GM21381 (cell line): ENCODE data around the gene PIGU.
"Not testable (repeated sequence)": the region's sequence is repeated elsewhere in the genome, so short reads cannot be mapped to it uniquely, and the experiment has no call there.

Experiments used
- ATAC-seq: cut with Tn5 transposase; IDR thresholded peaks from one replicate; pipeline ENCODE4 v1.9.1; 2021; ENCODE audit warnings: mild to moderate bottlenecking, moderate library complexity; ENCODE audit not compliant: unreplicated experiment

PIGU gene

DNA sequence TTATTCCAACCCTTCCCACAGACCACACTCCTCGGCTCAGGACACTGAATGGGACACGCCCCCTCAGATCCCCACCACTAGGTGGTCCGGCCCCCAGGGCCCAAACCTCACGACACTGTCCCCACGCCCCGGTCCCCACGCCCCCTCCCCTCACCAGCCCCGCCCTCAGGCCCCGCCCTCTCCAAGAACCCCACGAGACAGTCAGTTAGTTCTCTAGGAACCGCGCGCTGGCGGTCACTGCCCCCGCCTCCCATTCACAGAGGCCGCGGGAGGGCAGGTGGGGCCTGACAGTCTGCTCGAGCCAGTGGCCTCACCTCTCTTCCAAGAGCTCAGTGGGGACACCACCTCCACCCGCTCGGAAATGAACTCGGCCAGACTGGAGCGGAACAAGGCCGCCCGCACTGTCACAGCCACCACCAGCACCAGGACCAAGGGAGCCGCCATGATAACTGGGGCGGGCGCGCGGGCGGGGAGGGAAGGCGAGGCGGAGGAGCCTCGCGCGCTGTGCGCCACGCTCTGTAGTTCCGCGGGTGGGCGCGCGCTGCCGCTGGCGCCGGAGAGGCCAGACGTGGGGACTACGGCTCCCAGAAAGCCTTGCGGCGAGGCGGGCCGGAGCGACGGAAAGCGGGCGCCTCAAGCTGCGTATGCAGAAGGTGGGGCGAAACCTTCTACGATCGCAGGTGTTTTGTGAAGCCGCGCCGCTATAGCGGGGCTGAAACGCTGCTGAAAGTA lies at the start of gene PIGU:
PIGU (minus strand) TSS at position 451 of the 732 bp plus-strand sequence; CDS start at position 444, 7 bp downstream.
- peak; percentile 96 for ATAC-seq

GRCh38 chr20:34724172-34724571 lies 47.3 kb upstream of the PIGU start:
- no peak for ATAC-seq

DNA sequence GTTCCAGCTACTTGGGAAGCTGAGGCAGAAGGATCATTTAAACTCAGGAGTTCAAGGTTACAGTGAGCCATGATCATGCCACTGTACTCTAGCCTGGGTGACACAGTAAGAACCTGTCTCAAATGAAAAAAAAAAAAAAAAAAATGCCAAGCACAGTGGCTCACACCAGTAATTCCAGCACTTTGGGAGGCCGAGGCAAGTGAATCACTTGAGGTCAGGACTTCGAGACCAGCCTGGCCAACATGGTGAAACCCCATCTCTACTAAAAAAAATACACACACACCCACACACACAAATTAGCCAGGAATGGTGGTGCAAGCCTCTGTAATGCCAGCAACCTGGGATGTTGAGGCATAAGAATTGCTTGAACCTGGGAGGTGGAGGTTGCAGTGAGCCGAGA lies 45.7 kb upstream of the PIGU start:
- ATAC-seq = not testable (repeated sequence)

- ATAC-seq = no peak
Observed at GRCh38 chr20:34720266-34720665, 43.4 kb upstream of the PIGU start.

GRCh38 chr20:34719242-34720017 lies 42.5 kb upstream of the PIGU start:
- peak; percentile 91 for ATAC-seq

DNA sequence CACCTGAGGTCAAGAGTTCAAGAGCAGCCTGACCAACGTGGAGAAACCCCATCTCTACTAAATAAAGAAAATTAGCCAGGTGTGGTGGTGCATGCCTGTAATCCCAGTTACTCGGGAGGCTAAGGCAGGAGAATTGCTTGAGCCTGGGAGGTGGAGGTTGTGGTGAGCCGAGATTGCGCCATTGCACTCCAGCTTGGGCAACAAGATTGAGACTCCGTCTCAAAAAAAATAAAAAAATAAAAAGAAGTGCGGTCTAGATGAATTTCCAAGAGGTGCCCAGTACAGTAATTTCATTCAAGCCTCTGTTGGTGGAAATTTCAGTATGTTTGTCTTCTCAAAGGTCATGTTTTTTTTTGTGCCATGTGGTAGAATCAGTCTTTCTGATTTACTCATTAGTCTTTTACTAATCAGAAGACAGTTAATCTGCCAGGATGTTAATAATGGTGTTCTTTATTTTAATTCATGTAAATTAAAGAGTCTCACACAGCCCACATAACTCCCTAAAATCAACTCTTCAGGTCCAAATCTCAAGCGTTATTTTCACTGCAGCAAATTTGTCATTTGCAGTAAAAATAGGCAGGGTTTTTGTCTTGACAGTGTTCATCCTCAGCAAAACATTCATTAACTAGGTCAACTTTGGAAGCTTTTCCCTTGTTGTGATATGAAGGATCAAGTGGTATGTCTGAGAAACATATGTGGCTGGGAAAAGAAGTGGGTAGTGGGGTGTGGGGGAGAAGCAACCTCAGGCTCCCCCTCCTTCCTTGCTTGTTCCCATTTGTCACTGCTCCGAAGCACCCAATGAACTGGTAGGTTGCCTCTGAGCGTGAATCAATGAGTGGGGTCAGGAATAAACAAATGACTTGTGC lies 40.6 kb upstream of the PIGU start:
- ATAC-seq = no peak

DNA sequence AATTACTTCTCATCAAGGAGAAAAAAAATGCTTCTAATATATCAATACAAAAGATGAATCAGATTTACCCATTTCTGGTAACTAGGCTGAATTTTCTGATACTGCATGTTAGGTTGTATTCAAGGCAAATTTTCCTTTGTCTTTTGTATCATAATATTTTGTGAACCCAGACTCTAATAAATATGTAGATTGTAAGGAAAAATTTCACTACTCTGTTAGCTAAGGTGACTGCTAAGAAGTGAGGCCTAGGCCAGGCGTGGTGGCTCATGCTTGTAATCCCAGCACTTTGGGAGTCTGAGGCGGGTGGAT lies 40.0 kb upstream of the PIGU start:
- ATAC-seq = no peak

- ATAC-seq = no peak
Observed at GRCh38 chr20:34715384-34715783, 38.5 kb upstream of the PIGU start.

DNA sequence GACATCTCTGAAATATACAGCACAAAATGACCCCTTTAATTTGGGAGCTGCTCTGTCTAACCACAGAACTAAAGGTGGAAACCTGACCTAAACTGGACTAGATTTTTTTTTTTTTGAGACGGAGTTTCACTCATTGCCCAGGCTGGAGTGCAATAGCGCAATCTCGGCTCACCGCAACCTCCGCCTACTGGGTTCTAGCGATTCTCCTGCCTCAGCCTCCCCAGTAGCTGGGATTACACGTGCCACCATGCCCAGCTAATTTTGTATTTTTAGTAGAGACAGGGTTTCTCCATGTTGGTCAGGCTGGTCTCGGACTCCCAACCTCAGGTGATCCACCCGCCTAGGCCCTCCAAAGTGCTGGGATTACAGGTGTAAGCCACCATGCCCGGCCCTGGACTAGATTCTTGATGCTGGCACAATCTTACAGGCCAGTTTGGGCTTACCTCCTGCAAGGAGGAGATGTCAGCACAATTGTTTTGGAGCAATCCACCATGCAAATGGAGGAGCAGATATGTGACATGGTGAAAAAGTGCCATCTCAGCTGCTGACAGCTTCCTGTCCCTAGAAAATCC lies 37.1 kb upstream of the PIGU start:
- not testable (repeated sequence) for ATAC-seq

DNA sequence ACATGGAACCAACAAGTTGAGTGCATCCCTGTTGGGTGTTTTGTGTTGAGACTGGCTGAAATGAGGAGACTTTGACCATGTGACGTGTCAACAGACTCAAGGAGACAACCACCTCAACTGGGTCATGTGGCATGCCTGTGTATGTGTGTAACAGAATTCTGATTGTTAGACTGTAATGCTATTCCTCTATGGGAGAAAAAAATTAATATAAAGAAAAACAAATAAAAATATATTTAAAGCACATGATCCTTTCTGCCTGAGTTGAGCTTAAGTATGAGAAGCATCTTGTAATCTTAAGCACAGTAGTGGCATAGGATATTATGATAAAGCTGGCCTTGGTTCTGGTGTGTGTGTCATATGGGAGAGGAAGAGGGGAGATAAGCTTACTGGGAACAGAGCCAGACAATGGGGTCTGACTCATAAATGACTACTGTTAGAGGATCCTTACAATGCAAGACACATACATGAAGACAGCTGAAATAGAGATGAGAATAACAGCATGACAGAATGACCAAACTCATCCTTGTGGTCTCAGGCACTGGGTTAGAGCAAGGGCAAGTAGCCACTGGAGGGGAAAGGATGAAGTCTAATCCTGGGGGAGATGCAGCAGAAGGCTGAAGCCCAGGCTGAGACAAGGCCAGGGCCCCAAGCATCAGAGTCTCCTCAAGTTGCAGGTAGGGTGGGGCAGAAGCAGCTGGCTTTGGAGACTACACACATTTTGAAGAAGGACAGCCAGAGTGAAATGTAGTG lies 36.5 kb upstream of the PIGU start:
- ATAC-seq = no peak

DNA sequence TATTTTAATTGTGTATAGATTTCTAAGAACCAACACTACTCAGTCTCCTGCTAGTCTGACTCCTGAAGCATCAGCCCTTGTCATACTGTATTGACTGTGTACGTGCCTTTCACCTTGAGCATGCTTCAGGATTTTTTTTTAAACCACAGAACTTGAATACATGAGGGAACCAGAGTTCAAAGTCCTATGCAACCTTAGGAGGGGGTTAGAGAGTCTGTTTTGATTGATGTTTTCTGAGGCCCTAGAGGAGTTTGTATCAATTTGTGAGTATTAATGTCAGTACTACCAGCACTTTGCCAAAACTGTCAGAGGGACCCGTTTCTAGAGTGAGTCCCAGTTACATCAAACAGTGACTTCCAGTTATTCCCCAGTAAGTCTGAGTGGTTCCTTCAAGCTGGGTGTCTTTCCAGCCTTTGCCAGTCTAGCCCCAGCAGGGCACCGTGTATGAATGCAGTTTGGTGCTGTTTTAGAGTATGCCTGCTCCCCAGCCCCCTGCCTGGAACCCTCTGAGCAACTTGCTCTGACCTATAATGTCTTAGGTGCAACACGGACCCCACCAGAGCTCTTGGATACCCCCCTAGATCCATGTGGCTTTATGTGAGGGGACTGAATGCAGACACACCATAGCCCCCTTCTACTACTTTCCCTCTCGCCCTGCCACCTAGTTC lies 35.8 kb upstream of the PIGU start:
- no peak for ATAC-seq

GRCh38 chr20:34711813-34712430 lies 35.0 kb upstream of the PIGU start:
- no peak for ATAC-seq

- no peak for ATAC-seq
Observed at GRCh38 chr20:34710861-34711574, 34.1 kb upstream of the PIGU start.

GRCh38 chr20:34710568-34710839 lies 33.6 kb upstream of the PIGU start:
- no peak for ATAC-seq

DNA sequence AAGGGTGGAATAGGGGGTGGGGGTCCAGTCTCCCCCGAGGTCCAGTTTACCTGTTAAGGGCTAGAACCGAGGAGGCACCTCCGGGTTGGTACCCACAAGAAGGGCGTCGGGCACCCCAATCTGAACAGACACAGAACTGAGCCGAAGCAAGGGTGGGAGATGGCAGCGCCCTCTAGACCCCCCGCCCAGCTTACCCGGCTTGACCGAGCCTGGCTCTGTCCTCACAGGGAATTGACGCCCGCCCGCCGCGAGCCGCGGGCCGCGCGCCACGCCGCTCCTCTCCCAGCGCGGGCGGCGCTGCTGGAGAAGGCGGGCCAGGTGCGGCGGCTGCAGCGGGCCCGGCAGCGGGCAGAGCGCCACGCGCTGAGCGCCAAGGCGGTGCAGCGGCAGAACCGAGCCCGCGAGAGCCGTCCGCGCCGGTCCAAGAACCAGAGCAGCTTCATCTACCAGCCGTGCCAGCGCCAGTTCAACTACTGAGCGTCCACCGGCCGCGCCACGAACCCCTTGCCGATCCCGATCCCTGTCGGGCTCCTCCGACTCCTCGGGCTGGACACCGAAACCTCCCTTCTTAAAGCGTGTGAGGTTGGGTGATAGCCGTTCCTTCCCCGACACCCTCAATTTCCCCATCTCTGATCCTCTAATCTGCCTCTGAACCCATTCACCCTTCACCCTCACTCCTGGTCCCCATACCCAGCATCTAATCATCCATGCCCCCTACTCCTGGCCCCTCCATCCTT lies 33.1 kb upstream of the PIGU start:
- ATAC-seq = peak; percentile 28

GRCh38 chr20:34709044-34709830 lies 32.3 kb upstream of the PIGU start:
- peak; percentile 46 for ATAC-seq

GRCh38 chr20:34708621-34709043 lies 31.7 kb upstream of the PIGU start:
- ATAC-seq = peak; percentile 7
